HCT116 (cell line): ENCODE data around the gene CBFA2T3.

Experiments used
- EZH2 ChIP-seq: fragments of 200-600 bp; sonication (generic); IDR thresholded peaks from 2 replicates; pipeline ENCODE4 v1.6.1; 2017; ENCODE audit warnings: antibody characterized with exemption, mixed run types
- POLR2A ChIP-seq: IDR thresholded peaks from 2 replicates; pipeline ENCODE4 v1.7.0; 2011; ENCODE audit warnings: borderline replicate concordance; ENCODE audit not compliant: insufficient read depth, insufficient read length; ENCODE audit errors: extremely low read depth
- POLR2AphosphoS5 ChIP-seq: IDR thresholded peaks from 2 replicates; pipeline ENCODE4 v1.6.1; 2011; ENCODE audit warnings: mild to moderate bottlenecking, low read depth, low read length, moderate library complexity
- SIN3A ChIP-seq: IDR thresholded peaks from 2 replicates; pipeline ENCODE4 v1.6.1; 2012; ENCODE audit warnings: low read depth
- TCF7L2 ChIP-seq: IDR thresholded peaks from 2 replicates; pipeline ENCODE4 v1.7.0; 2011; ENCODE audit warnings: borderline replicate concordance, inconsistent platforms; ENCODE audit not compliant: insufficient read depth, insufficient read length; ENCODE audit errors: extremely low read depth
- TF ChIP-seq, protein P1 (sequence below): IDR thresholded peaks from 2 replicates; pipeline ENCODE4 v1.6.1; 2012; ENCODE audit warnings: low read depth
- TF ChIP-seq, protein P2 (sequence below), 3 experiments: fragments of 200-600 bp in 1 of 3; sonication (generic) in 1 of 3; IDR thresholded peaks in 2 of 3; conservative IDR thresholded peaks in 1 of 3; 2 replicates each; pipeline ENCODE4 v1.5.1; 2012 to 2017; ENCODE audit warnings: low read depth in 2 of 3, low read length in 2 of 3, antibody characterized with exemption in 1 of 3, borderline replicate concordance in 1 of 3, control low read depth in 1 of 3, mild to moderate bottlenecking in 1 of 3, mixed read lengths in 1 of 3, mixed run types in 1 of 3, moderate library complexity in 1 of 3; ENCODE audit not compliant: insufficient read depth in 1 of 3

DNA sequence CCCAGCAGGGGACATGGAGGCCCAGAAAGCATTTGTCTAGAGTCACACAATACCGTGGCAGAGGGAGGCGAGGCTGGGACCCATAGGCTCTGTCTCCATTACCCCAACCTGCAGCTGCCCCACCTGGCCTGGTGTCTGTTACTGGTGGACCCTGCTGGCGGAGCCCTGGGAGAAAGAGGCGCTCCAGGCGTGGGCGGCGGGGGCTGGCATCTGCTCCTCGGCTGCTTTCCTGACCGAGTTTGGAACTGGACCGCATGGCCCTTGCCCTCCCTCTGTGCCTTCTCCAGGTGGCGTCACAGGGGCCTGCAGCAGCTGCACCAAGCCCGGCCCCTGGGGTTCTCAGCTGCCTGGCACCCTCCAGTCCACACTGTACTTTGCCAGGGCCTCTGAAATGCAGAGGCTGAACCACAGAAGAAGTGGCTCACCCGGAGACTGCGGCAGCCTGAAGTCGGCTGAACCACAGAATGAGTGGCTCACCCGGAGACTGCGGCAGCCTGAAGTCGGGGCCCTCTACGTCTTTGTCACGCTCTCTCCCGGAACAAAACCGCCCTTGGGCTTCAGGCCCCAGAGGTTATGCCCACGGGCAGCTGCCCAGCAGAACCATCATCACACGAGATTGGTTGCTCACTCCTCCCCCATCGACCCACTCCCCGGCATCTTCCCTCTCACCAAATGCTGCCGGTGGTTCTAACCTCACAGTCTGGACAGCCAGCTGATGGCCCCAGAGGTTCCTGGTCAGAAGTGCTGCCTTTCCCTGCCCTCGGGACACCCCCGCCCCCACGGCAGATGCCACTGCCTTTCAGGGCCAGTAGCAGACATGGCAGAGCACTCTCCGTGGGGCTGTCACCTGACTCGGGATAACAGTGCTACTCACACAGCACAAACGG lies 20.2 kb downstream of the CBFA2T3 start:
- TF ChIP-seq, protein P1, sequence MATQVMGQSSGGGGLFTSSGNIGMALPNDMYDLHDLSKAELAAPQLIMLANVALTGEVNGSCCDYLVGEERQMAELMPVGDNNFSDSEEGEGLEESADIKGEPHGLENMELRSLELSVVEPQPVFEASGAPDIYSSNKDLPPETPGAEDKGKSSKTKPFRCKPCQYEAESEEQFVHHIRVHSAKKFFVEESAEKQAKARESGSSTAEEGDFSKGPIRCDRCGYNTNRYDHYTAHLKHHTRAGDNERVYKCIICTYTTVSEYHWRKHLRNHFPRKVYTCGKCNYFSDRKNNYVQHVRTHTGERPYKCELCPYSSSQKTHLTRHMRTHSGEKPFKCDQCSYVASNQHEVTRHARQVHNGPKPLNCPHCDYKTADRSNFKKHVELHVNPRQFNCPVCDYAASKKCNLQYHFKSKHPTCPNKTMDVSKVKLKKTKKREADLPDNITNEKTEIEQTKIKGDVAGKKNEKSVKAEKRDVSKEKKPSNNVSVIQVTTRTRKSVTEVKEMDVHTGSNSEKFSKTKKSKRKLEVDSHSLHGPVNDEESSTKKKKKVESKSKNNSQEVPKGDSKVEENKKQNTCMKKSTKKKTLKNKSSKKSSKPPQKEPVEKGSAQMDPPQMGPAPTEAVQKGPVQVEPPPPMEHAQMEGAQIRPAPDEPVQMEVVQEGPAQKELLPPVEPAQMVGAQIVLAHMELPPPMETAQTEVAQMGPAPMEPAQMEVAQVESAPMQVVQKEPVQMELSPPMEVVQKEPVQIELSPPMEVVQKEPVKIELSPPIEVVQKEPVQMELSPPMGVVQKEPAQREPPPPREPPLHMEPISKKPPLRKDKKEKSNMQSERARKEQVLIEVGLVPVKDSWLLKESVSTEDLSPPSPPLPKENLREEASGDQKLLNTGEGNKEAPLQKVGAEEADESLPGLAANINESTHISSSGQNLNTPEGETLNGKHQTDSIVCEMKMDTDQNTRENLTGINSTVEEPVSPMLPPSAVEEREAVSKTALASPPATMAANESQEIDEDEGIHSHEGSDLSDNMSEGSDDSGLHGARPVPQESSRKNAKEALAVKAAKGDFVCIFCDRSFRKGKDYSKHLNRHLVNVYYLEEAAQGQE: no peak
- no peak for TF ChIP-seq POLR2AphosphoS5
- TF ChIP-seq, protein P2, sequence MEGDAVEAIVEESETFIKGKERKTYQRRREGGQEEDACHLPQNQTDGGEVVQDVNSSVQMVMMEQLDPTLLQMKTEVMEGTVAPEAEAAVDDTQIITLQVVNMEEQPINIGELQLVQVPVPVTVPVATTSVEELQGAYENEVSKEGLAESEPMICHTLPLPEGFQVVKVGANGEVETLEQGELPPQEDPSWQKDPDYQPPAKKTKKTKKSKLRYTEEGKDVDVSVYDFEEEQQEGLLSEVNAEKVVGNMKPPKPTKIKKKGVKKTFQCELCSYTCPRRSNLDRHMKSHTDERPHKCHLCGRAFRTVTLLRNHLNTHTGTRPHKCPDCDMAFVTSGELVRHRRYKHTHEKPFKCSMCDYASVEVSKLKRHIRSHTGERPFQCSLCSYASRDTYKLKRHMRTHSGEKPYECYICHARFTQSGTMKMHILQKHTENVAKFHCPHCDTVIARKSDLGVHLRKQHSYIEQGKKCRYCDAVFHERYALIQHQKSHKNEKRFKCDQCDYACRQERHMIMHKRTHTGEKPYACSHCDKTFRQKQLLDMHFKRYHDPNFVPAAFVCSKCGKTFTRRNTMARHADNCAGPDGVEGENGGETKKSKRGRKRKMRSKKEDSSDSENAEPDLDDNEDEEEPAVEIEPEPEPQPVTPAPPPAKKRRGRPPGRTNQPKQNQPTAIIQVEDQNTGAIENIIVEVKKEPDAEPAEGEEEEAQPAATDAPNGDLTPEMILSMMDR (IDR thresholded peaks at IDR 0.05 in 2 of 3, conservative IDR thresholded peaks at IDR 0.05 in 1 of 3; ENCODE audit: borderline replicate concordance in 1 of 3, insufficient read depth in 1 of 3, low read depth in 2 of 3, low read length in 2 of 3): no peak
- no peak for TF ChIP-seq SIN3A
- TF ChIP-seq EZH2: no peak
- TF ChIP-seq TCF7L2: no peak
- TF ChIP-seq POLR2A: no peak
